Psoas muscle (tissue), 8 donors: ENCODE results near the gene CTSE. TPM values are rescaled to one million over a fixed set of nuclear protein-coding genes. Genes with fewer than 3 reads are reported as not detected.

Experiments
- ATAC-seq, 4 donors: fragments of 200-7000 bp; cut with Tn5 transposase; one replicate each; pipeline ENCODE4 v1.9.1; 2020; ENCODE audit warnings: moderate library complexity in 3 of 4, mild to moderate bottlenecking in 2 of 4
- DNase-seq, 2 donors: peaks; one replicate each; pipeline ENCODE4 v3.0.0-alpha.2; 2020
- H3K27ac ChIP-seq: fragments of 200-600 bp; one replicate; pipeline ENCODE4 v1.8.0; 2022
- H3K27me3 ChIP-seq, 3 donors: fragments of 200-600 bp in 1 of 3; one replicate each; pipeline versions ENCODE4 v1.6.1 to v1.8.0; 2013 to 2022; ENCODE audit warnings: low read length in 2 of 3, mild to moderate bottlenecking in 2 of 3, moderate library complexity in 1 of 3; ENCODE audit not compliant: insufficient read depth in 3 of 3
- H3K36me3 ChIP-seq, 2 donors: fragments of 200-600 bp in 1 of 2; one replicate each; pipeline versions ENCODE4 v1.6.1 to v1.8.0; 2013 to 2022; ENCODE audit warnings: low read depth in 1 of 2, mild to moderate bottlenecking in 1 of 2, moderate library complexity in 1 of 2; ENCODE audit not compliant: insufficient read depth in 1 of 2
- H3K4me1 ChIP-seq: fragments of 200-600 bp; one replicate; pipeline ENCODE4 v1.8.0; 2022
- H3K4me3 ChIP-seq: fragments of 200-600 bp; one replicate; pipeline ENCODE4 v1.8.0; 2022; ENCODE audit warnings: mild to moderate bottlenecking
- H3K9me3 ChIP-seq: fragments of 200-600 bp; one replicate; pipeline ENCODE4 v1.8.0; 2022
- WGBS, 3 donors: extraction: QIAGEN DNeasy Blood & Tissue Kit; methylation state at CpG; one replicate each; pipeline versions ENCODE4 v1.1.6 to v1.1.7; 2013; 5-methylcytosine and 5-hydroxymethylcytosine counted together
- intact Hi-C, 2 donors: fragments of 100-400 bp; cut with DNase I; formaldehyde crosslinking; loops; one replicate each; pipeline versions ENCODE4 v1.11.0 to v1.14.2; 2022
- polyA plus RNA-seq, 3 donors: library from polyadenylated mRNA; stranded (reverse); fragments of 200-250 nt; gene quantifications; one replicate each; pipeline ENCODE4 v1.2.3, GENCODE V29; 2013
- total RNA-seq, 4 donors: library from RNA; stranded (reverse); fragmentation: NEBNext Ultra II Directional in 2 of 4; extraction: Animal tissue kit (Norgen Biotek cat#: 25700) in 2 of 4; gene quantifications; one replicate each; pipeline versions ENCODE4 v1.2.1 to v1.2.4, GENCODE V29; 2021 to 2023
- TF ChIP-seq, protein P1 (sequence below): fragments of 200-600 bp; IDR thresholded peaks from one replicate; pipeline ENCODE4 v1.8.0; 2022; ENCODE audit warnings: antibody characterized with exemption
- donor health status: healthy with polysubstance abuse.
- donor health status: DM: no; HTN: no; CAD: no; lungs with moderate emphysema.
- donor health status: Bipolar disorder and iron deficiency.
- donor health status: healthy.
- donor health status: DM: yes; HTN: yes; CAD: no.
- donor health status: DM: no; HTN: no; CAD: no.
- donor health status: DM: no; HTN: no; CAD: no.
- donor health status: DM: yes; HTN: yes; CAD: no.

CTSE gene
- total and polyA plus RNA-seq, 7 donors, result 0.03 to 0.22 (median 0.20) TPM; not detected in 4

DNA sequence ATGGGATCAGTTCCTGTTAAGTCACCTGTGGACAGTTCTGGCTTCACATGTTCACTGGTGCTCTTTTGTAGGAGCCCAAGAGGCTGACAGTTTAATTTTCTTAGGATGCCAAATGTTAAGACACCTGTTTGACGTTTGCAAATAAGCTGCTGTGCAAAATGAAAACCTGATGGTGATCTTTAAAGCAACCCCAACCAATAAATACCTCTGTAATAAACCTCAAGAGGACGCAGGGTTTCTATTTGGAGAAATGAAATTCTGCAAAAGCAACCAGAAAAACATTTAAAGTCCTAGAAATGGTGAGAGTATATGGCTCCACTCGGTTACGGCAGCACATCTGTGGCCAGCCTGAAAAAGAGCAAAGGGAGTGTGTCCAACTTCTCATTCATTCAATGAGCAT lies 23.6 kb upstream of the CTSE start:
- intact Hi-C loops, result no loop called here
- Histone ChIP-seq H3K27ac (no peak overlapping the region), H3K4me3 (no peak overlapping the region), H3K4me1 (no peaks in the 10 kb centered on the region), H3K27me3 (peaks cover 0 to 3% (median 0%) of the 10 kb centered on the region in 3 donors), H3K9me3 (no peaks in the 10 kb centered on the region), H3K36me3 (no peaks in the 10 kb centered on the region)
- TF ChIP-seq, protein P1, sequence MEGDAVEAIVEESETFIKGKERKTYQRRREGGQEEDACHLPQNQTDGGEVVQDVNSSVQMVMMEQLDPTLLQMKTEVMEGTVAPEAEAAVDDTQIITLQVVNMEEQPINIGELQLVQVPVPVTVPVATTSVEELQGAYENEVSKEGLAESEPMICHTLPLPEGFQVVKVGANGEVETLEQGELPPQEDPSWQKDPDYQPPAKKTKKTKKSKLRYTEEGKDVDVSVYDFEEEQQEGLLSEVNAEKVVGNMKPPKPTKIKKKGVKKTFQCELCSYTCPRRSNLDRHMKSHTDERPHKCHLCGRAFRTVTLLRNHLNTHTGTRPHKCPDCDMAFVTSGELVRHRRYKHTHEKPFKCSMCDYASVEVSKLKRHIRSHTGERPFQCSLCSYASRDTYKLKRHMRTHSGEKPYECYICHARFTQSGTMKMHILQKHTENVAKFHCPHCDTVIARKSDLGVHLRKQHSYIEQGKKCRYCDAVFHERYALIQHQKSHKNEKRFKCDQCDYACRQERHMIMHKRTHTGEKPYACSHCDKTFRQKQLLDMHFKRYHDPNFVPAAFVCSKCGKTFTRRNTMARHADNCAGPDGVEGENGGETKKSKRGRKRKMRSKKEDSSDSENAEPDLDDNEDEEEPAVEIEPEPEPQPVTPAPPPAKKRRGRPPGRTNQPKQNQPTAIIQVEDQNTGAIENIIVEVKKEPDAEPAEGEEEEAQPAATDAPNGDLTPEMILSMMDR, result no peak
- ATAC-seq (no peak), DNase-seq (no peak)
- 51 to 59% (median 59%) methylated on average over 4 of the region's 4 CpGs for WGBS, 3 donors

GRCh38 chr1:206041640-206042039 lies 17.9 kb upstream of the CTSE start:
- H3K9me3 ChIP-seq, result no peaks in the 10 kb centered on the region
- TF ChIP-seq, protein P1, result no peak
- DNase-seq, result no peak
- H3K36me3 ChIP-seq, result no peaks in the 10 kb centered on the region
- H3K27ac ChIP-seq, result no peak overlapping the region
- WGBS, 3 donors, result 40 to 44% (median 42%) methylated on average over 7 of the region's 7 CpGs
- ATAC-seq, result no peak
- intact Hi-C loops, result no loop called here
- H3K4me3 ChIP-seq, result no peak overlapping the region
- H3K27me3 ChIP-seq, result peaks cover 0 to 9% (median 0%) of the 10 kb centered on the region in 3 donors
- no peaks in the 10 kb centered on the region for H3K4me1 ChIP-seq

DNA sequence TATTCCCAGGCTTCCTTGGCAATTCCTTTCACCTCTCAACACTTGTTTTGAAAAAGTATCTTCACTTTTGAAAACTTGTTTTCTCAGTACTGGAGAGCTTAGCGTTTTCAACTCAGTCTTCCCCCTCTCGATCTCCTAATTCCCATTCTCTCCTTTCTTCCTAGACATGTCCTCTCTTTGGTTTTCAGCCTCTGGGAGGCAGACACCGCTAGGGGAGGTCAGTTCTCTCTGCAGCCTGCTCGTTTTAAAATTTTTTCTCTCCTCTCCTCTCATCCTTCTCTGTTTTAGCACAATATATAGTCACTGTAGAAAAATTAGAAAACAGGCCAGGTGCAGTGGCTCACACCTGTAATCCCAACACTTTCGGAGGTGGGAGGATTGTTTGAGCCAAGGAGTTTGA lies 16.6 kb upstream of the CTSE start:
- Histone ChIP-seq H3K4me1 (no peaks in the 10 kb centered on the region), H3K27ac (no peak overlapping the region), H3K9me3 (no peaks in the 10 kb centered on the region), H3K4me3 (no peak overlapping the region), H3K27me3 (peaks cover 0 to 9% (median 0%) of the 10 kb centered on the region in 3 donors), H3K36me3 (no peaks in the 10 kb centered on the region)
- intact Hi-C loops, result no loop called here
- WGBS, 3 donors, result 47 to 58% (median 49%) methylated on average over 5 of the region's 5 CpGs
- ATAC-seq (no peak), DNase-seq (no peak)
- TF ChIP-seq, protein P1, result no peak

DNA sequence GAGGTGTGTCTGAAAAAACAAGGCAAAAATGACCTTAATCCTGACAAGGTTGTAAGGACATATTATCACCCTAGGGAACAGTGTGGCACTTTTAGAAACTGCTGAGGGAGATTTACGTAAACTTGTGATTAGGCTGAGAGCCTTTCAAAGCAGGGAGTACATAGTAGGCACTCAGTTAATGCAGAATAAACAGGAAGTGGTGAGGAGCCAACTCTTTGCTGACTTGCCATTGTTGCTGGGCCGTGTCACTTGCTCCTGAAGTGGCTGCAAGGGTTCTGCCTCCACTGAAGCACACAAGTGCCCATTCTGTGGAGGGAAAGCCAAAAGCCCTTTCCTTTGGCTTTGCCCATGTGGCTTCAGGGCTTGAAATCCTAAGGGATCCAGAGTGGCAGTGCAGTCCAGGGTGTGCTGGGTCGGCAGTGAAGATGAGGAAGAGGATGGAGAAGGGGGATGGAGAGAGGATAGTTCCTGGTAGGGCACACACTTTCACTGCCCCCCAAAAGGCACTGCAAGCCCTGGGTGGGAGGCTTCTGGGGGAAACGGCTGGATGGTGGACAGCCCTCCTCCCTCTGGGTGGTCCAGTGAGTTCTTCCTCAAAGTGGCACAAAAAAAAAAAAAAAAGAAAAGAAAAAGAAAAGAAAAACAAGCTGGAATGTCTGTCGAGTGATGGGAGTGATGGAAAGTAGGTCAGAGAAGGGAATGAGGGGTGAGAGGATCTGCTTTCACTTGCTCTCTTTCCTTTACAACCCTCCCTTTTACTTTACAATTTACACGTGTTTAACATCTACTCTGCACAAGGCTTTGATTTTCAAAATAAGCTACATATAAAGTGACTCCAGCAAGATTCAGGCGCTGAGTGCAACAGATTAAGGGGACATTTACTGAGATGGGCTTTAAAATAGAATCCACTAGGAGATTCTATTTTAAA lies 15.6 kb upstream of the CTSE start:
- TF ChIP-seq, protein P1, result no peak
- WGBS, 3 donors, result 32 to 44% (median 39%) methylated on average over 7 of the region's 7 CpGs
- H3K27ac ChIP-seq, result no peak overlapping the region
- no peak overlapping the region for H3K4me3 ChIP-seq
- intact Hi-C loops, result no loop called here
- no peaks in the 10 kb centered on the region for H3K9me3 ChIP-seq
- no peaks in the 10 kb centered on the region for H3K4me1 ChIP-seq
- no peak for DNase-seq
- peaks cover 0 to 9% (median 0%) of the 10 kb centered on the region in 3 donors for H3K27me3 ChIP-seq
- ATAC-seq, result no peak
- H3K36me3 ChIP-seq, result no peaks in the 10 kb centered on the region
